HUDEP-2 (cell line): ENCODE data around the gene MGMT.

Source experiments
- DNase-seq, 76 experiments: peaks; one replicate each; lab custom pipeline; 2025; ENCODE audit not compliant: unreplicated experiment in 76 of 76; lab: John Stamatoyannopoulos, UW

MGMT gene

GRCh38 chr10:129449893-129450292 lies 17.1 kb upstream of the MGMT start:
- no peak for DNase-seq

- no peak for DNase-seq
Observed at GRCh38 chr10:129450391-129450790, 16.6 kb upstream of the MGMT start.

GRCh38 chr10:129455625-129456024 lies 11.4 kb upstream of the MGMT start:
- DNase-seq, result no peak

- no peak for DNase-seq
Observed at GRCh38 chr10:129459762-129460539, 7.1 kb upstream of the MGMT start.

GRCh38 chr10:129462257-129462795 lies 4.7 kb upstream of the MGMT start:
- DNase-seq, result no peak

GRCh38 chr10:129464251-129464650 lies 2.8 kb upstream of the MGMT start:
- no peak for DNase-seq

GRCh38 chr10:129465796-129466702 lies 992 bp upstream of the MGMT start:
- DNase-seq, result peak in 1 of 76 experiments; percentile 31

- DNase-seq, result peak in 2 of 76 experiments; percentile 3 to 19
Observed at GRCh38 chr10:129467359-129468064, 471 bp downstream of the MGMT start.

GRCh38 chr10:129468187-129468586 lies 1.1 kb downstream of the MGMT start:
- no peak for DNase-seq

- no peak for DNase-seq
Observed at GRCh38 chr10:129470103-129470851, 3.2 kb downstream of the MGMT start.

- no peak for DNase-seq
Observed at GRCh38 chr10:129471447-129472175, 4.6 kb downstream of the MGMT start.

GRCh38 chr10:129472696-129473555 lies 5.9 kb downstream of the MGMT start:
- DNase-seq, result no peak

- no peak for DNase-seq
Observed at GRCh38 chr10:129474642-129475041, 7.6 kb downstream of the MGMT start.

GRCh38 chr10:129476431-129476830 lies 9.4 kb downstream of the MGMT start:
- no peak for DNase-seq

GRCh38 chr10:129477051-129477450 lies 10.0 kb downstream of the MGMT start:
- DNase-seq, result no peak

GRCh38 chr10:129481641-129482040 lies 14.6 kb downstream of the MGMT start:
- DNase-seq, result no peak

GRCh38 chr10:129483430-129484010 lies 16.5 kb downstream of the MGMT start:
- no peak for DNase-seq

- no peak for DNase-seq
Observed at GRCh38 chr10:129486805-129487204, 19.8 kb downstream of the MGMT start.
